ENCODE measurements around the gene DLGAP1.

- no peak for TF ChIP-seq CTCF (IDR thresholded peaks at IDR 0.05; ENCODE audit: insufficient read depth, low read length)
- no peak for TF ChIP-seq GABPA (IDR thresholded peaks at IDR 0.05; ENCODE audit: low read depth)
These were observed 602.8 kb downstream of the DLGAP1 start for GRCh38 chr18:3852321-3852720.

All from HL-60 (cell line).